Measurements from ENCODE around the gene SSH2.

DNA sequence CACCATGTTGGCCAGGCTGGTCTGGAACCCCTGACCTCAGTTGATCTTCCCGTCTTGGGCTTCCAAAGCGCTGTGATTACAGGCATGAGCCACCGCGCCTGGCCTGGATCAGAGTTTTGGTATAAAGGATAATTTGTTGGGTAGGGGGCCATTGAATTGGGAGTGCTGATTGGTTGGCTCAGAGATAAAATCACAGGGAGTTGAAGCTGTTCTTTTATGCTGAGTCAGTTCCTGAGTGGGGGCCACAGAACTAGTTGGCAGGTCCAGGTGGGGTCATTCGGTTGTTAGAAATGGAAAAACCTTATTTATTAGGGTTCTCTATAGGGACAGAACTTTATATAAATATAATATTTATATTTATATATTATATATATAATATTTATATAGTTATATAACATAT, 147.1 kb downstream of the SSH2 start:
- TF ChIP-seq, protein P1, sequence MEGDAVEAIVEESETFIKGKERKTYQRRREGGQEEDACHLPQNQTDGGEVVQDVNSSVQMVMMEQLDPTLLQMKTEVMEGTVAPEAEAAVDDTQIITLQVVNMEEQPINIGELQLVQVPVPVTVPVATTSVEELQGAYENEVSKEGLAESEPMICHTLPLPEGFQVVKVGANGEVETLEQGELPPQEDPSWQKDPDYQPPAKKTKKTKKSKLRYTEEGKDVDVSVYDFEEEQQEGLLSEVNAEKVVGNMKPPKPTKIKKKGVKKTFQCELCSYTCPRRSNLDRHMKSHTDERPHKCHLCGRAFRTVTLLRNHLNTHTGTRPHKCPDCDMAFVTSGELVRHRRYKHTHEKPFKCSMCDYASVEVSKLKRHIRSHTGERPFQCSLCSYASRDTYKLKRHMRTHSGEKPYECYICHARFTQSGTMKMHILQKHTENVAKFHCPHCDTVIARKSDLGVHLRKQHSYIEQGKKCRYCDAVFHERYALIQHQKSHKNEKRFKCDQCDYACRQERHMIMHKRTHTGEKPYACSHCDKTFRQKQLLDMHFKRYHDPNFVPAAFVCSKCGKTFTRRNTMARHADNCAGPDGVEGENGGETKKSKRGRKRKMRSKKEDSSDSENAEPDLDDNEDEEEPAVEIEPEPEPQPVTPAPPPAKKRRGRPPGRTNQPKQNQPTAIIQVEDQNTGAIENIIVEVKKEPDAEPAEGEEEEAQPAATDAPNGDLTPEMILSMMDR (IDR thresholded peaks at IDR 0.05) = no peak
- no peak for TF ChIP-seq EZH2phosphoT487 (IDR thresholded peaks at IDR 0.05)

Measured in neural progenitor cell (in vitro differentiated cells).